ENCODE data around the gene PNPO. TPM values are rescaled to one million over a fixed set of nuclear protein-coding genes. Genes with fewer than 3 reads are reported as not detected.
A peak's percentile ranks its signal among the peaks of the same experiment; 100 is the strongest.

Gene PNPO
- total and polyA plus RNA-seq, 2 of the 8 experiments (the other 6 are each of a cell fraction or from before 2014, with no cell fraction given): 7.0 to 8.1 TPM

GRCh38 chr17:47894498-47895346 lies 46.6 kb upstream of the PNPO start:
- Histone ChIP-seq H4K5ac (ENCODE audit: insufficient read length, low read depth, low read length) (no peak overlapping the region), H2AK5ac (ENCODE audit: low read depth, low read length) (no peak overlapping the region), H3K4me2 (ENCODE audit: insufficient read depth in 1 of 2, low read depth in 2 of 2, low read length in 2 of 2) (peak overlapping the region; percentile 95 to 100), H3K56ac (replicated peaks; ENCODE audit: insufficient read length, low read depth, low read length) (no peak overlapping the region), H3K14ac (ENCODE audit: insufficient read length) (no peak overlapping the region), H3K4me3 (ENCODE audit: extremely low read depth in 1 of 4, insufficient read depth in 2 of 4, low read depth in 3 of 4, low read length in 4 of 4) (peak overlapping the region; percentile 82 to 92 (median 86)), H3K23ac (ENCODE audit: insufficient read length) (no peak overlapping the region), H3K4me1 (replicated peaks in 1 of 4; ENCODE audit: control insufficient read depth in 3 of 4, insufficient read depth in 4 of 4, low read length in 3 of 4) (peaks cover 0 to 5% (median 1%) of the 10 kb centered on the region in 4 experiments; a peak in 2 of 7 replicates), H2AFZ (ENCODE audit: low read length) (peak overlapping the region; percentile 68; the same call in 1 of the 2 replicates), H2BK15ac (ENCODE audit: low read length) (0 out of 2 replicates have a peak overlapping the region, but pooled peaks have one; percentile 25), H3K18ac (ENCODE audit: extremely low read depth, low read length) (peak overlapping the region; percentile 25; the same call in 1 of the 2 replicates), H3K36me3 (ENCODE audit: control insufficient read depth in 2 of 4, insufficient read depth in 4 of 4, low read length in 3 of 4) (no peaks in the 10 kb centered on the region), H4K20me1 (replicated peaks in 1 of 2; ENCODE audit: control insufficient read depth in 1 of 2, insufficient read depth in 2 of 2, low read length in 2 of 2) (no peaks in the 10 kb centered on the region), H3K9ac (replicated peaks in 1 of 4; ENCODE audit: extremely low read depth in 1 of 4, low read depth in 3 of 4, low read length in 3 of 4) (peak overlapping the region; percentile 65 to 85 (median 72)), H3K79me1 (ENCODE audit: low read depth, low read length) (peaks cover 10% of the 10 kb centered on the region; the same call in 1 of the 2 replicates), H3K27ac (ENCODE audit: low read depth, low read length) (peak overlapping the region; percentile 72; the same call in 1 of the 2 replicates), H3K27me3 (replicated peaks in 1 of 4; ENCODE audit: control insufficient read depth in 3 of 4, extremely low read depth in 1 of 4, insufficient read depth in 3 of 4, low read length in 3 of 4) (no peaks in the 10 kb centered on the region; a peak in 1 of 7 replicates), H2BK12ac (ENCODE audit: low read depth, low read length) (no peak overlapping the region), H3K9me3 (ENCODE audit: insufficient read depth in 2 of 2, low read depth in 1 of 2, low read length in 1 of 2) (no peaks in the 10 kb centered on the region), H3K79me2 (ENCODE audit: control insufficient read depth in 1 of 2, insufficient read depth in 2 of 2, low read length in 2 of 2) (peaks cover 0 to 16% of the 10 kb centered on the region in 2 experiments; a peak in 3 of 4 replicates), H3K4ac (replicated peaks; ENCODE audit: insufficient read length, low read depth, low read length) (no peak overlapping the region), H4K8ac (ENCODE audit: extremely low read depth, insufficient read depth, low read length) (no peak overlapping the region), H2BK120ac (replicated peaks; ENCODE audit: low read depth, low read length) (no peak overlapping the region), H4K91ac (replicated peaks; ENCODE audit: insufficient read length, low read length) (no peak overlapping the region), H2BK20ac (ENCODE audit: low read length) (no peak overlapping the region), H3K23me2 (ENCODE audit: low read depth, low read length) (peaks cover 4% of the 10 kb centered on the region), H2BK5ac (ENCODE audit: low read depth, low read length) (no peak overlapping the region)
- no peak for DNase-seq (ENCODE audit: low read depth in 1 of 2, low spot score in 2 of 2)
- ChIA-PET CTCF (ENCODE audit: partially characterized antibody) (interaction anchor here (0.7 to 18.8 kb wide), 16 partner anchors 9 to 154 kb away, joined by 3 to 1206 read pairs (median 4); partner anchors contain the start of genes SCRN2 and SP6), POLR2A (ENCODE audit: partially characterized antibody) (interaction anchor here (0.7 to 8.9 kb wide), 17 partner anchors 10 to 155 kb away, joined by 3 to 134 read pairs (median 5); partner anchors contain the start of genes LRRC46, MRPL10, PNPO and SCRN2)
- 63 to 100% methylated on average over 1 to 11 of the region's 11 CpGs for WGBS, 2 experiments (ENCODE audit: extremely low coverage in 1 of 2, insufficient coverage in 1 of 2, insufficient read length in 1 of 2, insufficient replicate concordance in 2 of 2, low coverage in 1 of 2, low lambda C conversion rate in 2 of 2, missing lambda C conversion rate in 1 of 2)
- TF ChIP-seq RXRA (IDR thresholded peaks at IDR 0.05; ENCODE audit: insufficient read depth, low read depth, low read length) (no peak), MAX (IDR thresholded peaks at IDR 0.05) (0 out of 2 replicates have a peak, but pooled peaks have one; percentile 2)
- FAIRE-seq: no peak

All from H1 (cell line).